ENCODE data around the gene TFE3.

TFE3 gene

DNA sequence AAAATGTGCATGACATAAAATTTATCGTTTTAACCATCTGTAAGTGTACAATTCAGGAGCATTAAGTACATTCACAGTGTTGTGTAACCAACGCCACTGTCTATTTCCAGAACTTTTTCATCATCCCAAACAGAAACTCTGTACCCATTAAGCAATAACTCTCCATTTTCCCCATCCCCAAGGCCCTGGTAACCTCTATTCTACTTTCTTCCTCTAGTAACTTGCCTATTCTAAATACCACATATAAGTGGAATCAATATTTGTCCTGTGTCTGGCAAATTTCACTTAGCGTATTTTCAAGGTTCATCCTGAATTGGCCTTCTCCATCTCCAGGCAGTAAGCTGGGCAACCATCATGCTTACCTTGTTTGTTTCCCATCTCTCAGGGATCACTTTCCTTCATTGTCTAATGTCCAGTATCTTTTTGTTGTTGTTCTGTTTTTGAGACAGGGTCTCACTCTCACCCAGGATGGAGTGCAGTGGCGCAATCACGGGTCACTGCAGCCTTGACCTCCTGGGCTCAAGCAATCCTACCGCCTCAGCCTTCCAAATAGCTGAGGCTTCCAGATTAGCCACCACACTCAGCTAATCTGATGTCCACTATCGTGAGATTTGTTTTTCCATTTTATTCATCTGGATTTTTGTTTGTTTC is 23.4 kb downstream of the TFE3 start:
- no peak overlapping the region for H3K4me3 ChIP-seq (ENCODE audit: low read depth, low read length)
- TF ChIP-seq, protein P1, sequence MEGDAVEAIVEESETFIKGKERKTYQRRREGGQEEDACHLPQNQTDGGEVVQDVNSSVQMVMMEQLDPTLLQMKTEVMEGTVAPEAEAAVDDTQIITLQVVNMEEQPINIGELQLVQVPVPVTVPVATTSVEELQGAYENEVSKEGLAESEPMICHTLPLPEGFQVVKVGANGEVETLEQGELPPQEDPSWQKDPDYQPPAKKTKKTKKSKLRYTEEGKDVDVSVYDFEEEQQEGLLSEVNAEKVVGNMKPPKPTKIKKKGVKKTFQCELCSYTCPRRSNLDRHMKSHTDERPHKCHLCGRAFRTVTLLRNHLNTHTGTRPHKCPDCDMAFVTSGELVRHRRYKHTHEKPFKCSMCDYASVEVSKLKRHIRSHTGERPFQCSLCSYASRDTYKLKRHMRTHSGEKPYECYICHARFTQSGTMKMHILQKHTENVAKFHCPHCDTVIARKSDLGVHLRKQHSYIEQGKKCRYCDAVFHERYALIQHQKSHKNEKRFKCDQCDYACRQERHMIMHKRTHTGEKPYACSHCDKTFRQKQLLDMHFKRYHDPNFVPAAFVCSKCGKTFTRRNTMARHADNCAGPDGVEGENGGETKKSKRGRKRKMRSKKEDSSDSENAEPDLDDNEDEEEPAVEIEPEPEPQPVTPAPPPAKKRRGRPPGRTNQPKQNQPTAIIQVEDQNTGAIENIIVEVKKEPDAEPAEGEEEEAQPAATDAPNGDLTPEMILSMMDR (IDR thresholded peaks at IDR 0.05; ENCODE audit: insufficient read depth, low read length, missing control alignments): no peak
- ChIA-PET CTCF (no interaction called here), POLR2A (interaction anchor here (0.6 kb wide), 1 partner anchor 19 kb away, joined by 4 read pairs; no protein-coding TSS in a partner anchor)
- no peak for DNase-seq (ENCODE audit: low read depth, low spot score)

DNA sequence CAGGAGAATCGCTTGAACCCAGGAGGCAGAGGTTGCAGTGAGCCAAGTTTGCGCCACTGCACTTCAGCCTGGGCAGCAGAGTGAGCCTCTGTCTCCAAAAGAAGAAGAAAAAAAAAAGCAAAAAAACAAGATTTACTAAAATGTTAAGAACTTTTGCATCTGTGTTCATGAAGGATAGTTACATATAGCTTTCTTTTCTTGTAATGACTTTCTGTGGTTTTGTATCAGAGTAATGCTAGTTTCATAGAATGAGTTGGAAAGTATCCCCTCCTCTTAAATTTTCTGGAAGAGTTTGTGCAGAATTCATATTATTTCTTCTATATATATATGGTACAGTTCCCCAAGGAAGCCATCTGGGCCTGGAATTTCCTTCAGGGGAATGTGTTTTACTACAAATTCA is 24.1 kb downstream of the TFE3 start:
- POLR2A ChIA-PET: interaction anchor here (0.6 kb wide), 1 partner anchor 19 kb away, joined by 4 read pairs; no protein-coding TSS in a partner anchor
- CTCF ChIA-PET: no interaction called here
- TF ChIP-seq, protein P1 (IDR thresholded peaks at IDR 0.05; ENCODE audit: insufficient read depth, low read length, missing control alignments): no peak
- H3K4me3 ChIP-seq (ENCODE audit: low read depth, low read length): no peak overlapping the region
- DNase-seq (ENCODE audit: low read depth, low spot score): no peak

DNA sequence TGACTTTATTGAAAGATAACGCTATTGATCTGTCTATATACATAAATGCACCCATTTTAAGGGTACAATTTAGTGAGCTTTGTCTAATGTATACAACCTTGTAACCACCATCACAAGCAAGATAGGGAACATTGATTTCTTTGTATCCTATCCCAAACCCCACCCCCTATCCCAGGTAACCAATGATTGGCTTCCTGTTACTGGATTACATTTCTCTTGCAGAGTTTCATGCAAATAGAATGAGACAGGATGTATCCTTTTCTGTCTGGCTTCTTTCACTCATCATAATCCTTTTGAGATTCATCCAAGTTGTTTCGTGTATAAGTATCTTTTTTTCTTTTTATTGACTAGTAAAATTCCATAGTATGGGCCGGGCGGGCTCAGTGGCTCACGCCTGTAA is 39.5 kb downstream of the TFE3 start:
- H3K4me3 ChIP-seq (ENCODE audit: low read depth, low read length): no peak overlapping the region
- no peak for DNase-seq (ENCODE audit: low read depth, low spot score)
- TF ChIP-seq, protein P1 (IDR thresholded peaks at IDR 0.05; ENCODE audit: insufficient read depth, low read length, missing control alignments): no peak
- ChIA-PET CTCF (no interaction called here), POLR2A (no interaction called here)

DNA sequence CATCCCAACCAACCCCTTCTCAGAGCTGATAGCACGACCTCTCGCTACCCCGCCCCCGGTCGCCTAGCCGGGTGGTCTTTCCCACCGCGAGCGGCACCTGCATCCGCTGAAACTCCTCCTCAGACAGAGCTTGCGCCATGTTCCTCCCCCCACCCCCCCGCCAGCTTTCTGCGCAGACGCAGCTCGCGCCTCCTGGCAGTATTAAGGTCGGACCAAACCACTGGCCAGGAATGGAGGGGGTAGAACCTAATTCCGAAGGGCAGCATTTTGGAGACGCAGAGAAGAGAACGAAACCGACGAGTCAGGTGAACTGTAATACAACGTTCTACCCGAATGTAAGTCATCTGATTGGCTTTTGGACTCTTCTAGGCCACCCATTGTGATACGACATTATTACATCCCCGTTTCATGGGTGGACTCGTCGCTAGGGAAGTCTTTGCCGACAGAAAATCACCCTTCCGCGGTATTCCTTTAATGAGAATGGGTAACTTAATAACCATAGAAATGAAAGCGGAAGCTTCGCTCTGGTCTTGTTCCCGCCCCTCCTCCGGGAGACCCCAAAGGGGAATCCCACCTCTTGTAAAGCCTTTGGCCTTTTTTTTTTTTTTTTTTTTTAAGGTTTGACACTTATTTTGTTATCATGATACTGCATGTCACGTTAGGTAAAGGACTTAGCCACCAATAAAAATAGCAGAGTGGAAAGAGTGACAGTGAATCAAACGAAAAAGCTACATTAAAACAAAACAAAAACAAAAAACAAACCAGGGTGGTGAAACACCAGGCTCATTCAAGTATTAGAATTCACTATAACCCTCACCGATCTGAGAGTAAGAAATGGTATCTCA is 40.8 kb downstream of the TFE3 start, which contains the start of gene GRIPAP1:
Gene GRIPAP1, minus strand, starts transcription at position 174 of the 845 bp plus-strand sequence. Its CDS starts 35 bp downstream, at position 139.
- H3K4me3 ChIP-seq (ENCODE audit: low read depth, low read length): peak within 1 kb of the TSS; percentile 75
- ChIA-PET POLR2A (interaction anchor here (0.6 to 1.3 kb wide), 5 partner anchors 11 to 44 kb away, joined by 3 to 8 read pairs (median 4); partner anchors contain the start of gene TFE3), CTCF (interaction anchor here (1.0 kb wide), 1 partner anchor 38 kb away, joined by 3 read pairs; no protein-coding TSS in a partner anchor)
- TF ChIP-seq, protein P1 (IDR thresholded peaks at IDR 0.05; ENCODE audit: insufficient read depth, low read length, missing control alignments): no peak
- DNase-seq (ENCODE audit: low read depth, low spot score): peak; percentile 90

DNA sequence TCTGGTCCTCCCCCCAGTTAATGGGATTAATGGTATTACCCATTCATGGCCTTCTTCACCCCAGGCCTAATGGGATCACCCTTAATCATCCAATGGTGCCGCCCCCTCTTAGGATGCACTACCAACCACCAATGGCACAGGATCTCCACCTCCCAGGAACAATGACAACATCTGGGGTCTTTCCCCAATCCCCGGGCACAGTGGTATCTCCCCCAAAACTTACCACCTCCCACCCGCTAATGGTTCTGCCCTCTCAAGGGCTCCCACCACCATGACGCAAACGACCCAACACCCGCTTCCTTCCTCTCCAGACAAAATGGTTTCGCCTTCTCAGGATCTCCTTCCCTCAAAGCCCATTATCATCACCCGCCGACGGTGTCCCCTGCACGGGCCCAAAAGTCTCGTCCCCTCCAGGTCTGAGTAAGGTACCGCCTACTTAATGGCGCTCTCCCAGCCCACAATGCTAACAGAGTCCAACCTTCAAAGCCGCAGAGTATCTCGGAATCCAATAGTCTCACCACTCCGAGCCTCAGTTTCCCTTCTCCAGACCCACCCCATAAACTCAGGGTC is 41.6 kb downstream of the TFE3 start:
- TF ChIP-seq, protein P1 (IDR thresholded peaks at IDR 0.05; ENCODE audit: insufficient read depth, low read length, missing control alignments): no peak
- POLR2A ChIA-PET: interaction anchor here (0.6 to 1.3 kb wide), 3 partner anchors 24 to 42 kb away, joined by 4 to 8 read pairs (median 4); partner anchors contain the start of gene TFE3

More for the DNA sequence above, 41.6 kb downstream of the TFE3 start:
- CTCF ChIA-PET: interaction anchor here (1.0 kb wide), 1 partner anchor 39 kb away, joined by 3 read pairs; no protein-coding TSS in a partner anchor
- DNase-seq (ENCODE audit: low read depth, low spot score): no peak
- peak overlapping the region; percentile 75 for H3K4me3 ChIP-seq (ENCODE audit: low read depth, low read length)
